H1 (cell line): Measurements from ENCODE around the gene ASB16. TPM values are rescaled to one million over a fixed set of nuclear protein-coding genes. Genes with fewer than 3 reads are reported as not detected.

Experiments
- CTCF ChIA-PET: fragments of 300-600 bp; sonication (Branson Sonifier 250); formaldehyde crosslinking; loops from one replicate; lab custom pipeline; 2021; ENCODE audit not compliant: partially characterized antibody; lab: Charles Lee
- POLR2A ChIA-PET: fragments of 300-600 bp; sonication (Branson Sonifier 250); formaldehyde crosslinking; loops from one replicate; lab custom pipeline; 2021; ENCODE audit warnings: inconsistent platforms; ENCODE audit not compliant: partially characterized antibody; lab: Charles Lee
- DNase-seq, 2 experiments: peaks; one replicate each; pipeline versions ENCODE4 v3.0.0 to v3.0.0-alpha.2; 2010 to 2022; ENCODE audit warnings: low spot score in 2 of 2, low read depth in 1 of 2, mixed read lengths in 1 of 2
- FAIRE-seq: peaks from 2 replicates; lab custom pipeline; 2011; peaks lifted over from hg19 to GRCh38; lab: Jason Lieb, UNC
- H2AFZ ChIP-seq: 2 replicates; pipeline ENCODE4 v1.8.1; 2012; ENCODE audit warnings: low read length, inconsistent platforms
- H2AK5ac ChIP-seq: 2 replicates; pipeline ENCODE4 v1.6.1; 2013; ENCODE audit warnings: low read depth, low read length
- H2BK120ac ChIP-seq: replicated peaks from 2 replicates; pipeline ENCODE3; 2013; ENCODE audit warnings: low read depth, low read length, inconsistent platforms
- H2BK12ac ChIP-seq: 2 replicates; pipeline ENCODE4 v1.6.1; 2013; ENCODE audit warnings: low read depth, low read length
- H2BK15ac ChIP-seq: 2 replicates; pipeline ENCODE4 v1.6.1; 2013; ENCODE audit warnings: low read length
- H2BK20ac ChIP-seq: 2 replicates; pipeline ENCODE4 v1.6.1; 2013; ENCODE audit warnings: low read length
- H2BK5ac ChIP-seq: 2 replicates; pipeline ENCODE4 v1.6.1; 2013; ENCODE audit warnings: low read depth, low read length
- H3K14ac ChIP-seq: 2 replicates; pipeline ENCODE4 v1.6.1; 2013; ENCODE audit warnings: inconsistent platforms; ENCODE audit not compliant: insufficient read length
- H3K18ac ChIP-seq: 2 replicates; pipeline ENCODE4 v1.6.1; 2013; ENCODE audit warnings: low read length; ENCODE audit errors: extremely low read depth
- H3K23ac ChIP-seq: 2 replicates; pipeline ENCODE4 v1.6.1; 2013; ENCODE audit warnings: inconsistent platforms; ENCODE audit not compliant: insufficient read length
- H3K23me2 ChIP-seq: 2 replicates; pipeline ENCODE4 v1.6.1; 2013; ENCODE audit warnings: low read depth, low read length
- H3K27ac ChIP-seq: 2 replicates; pipeline ENCODE4 v1.6.1; 2011; ENCODE audit warnings: low read depth, low read length, inconsistent platforms
- H3K27me3 ChIP-seq, 4 experiments: replicated peaks in 1 of 4; 1 replicate in 1 of 4; 2 replicates in 3 of 4; pipeline versions ENCODE4 v1.6.1 to v1.8.1; 2011 to 2013; ENCODE audit warnings: low read length in 3 of 4, mild to moderate bottlenecking in 3 of 4, inconsistent platforms in 2 of 4, mixed read lengths in 2 of 4, moderate library complexity in 1 of 4; ENCODE audit not compliant: control insufficient read depth in 3 of 4, insufficient read depth in 3 of 4; ENCODE audit errors: extremely low read depth in 1 of 4
- H3K36me3 ChIP-seq, 4 experiments: 2 replicates each; pipeline versions ENCODE4 v1.6.1 to v1.8.1; 2011 to 2013; ENCODE audit warnings: mild to moderate bottlenecking in 4 of 4, low read length in 3 of 4, moderate library complexity in 2 of 4, control low read depth in 1 of 4, inconsistent platforms in 1 of 4; ENCODE audit not compliant: insufficient read depth in 4 of 4, control insufficient read depth in 2 of 4
- H3K4ac ChIP-seq: replicated peaks from 2 replicates; pipeline ENCODE3; 2013; ENCODE audit warnings: low read length, low read depth, mixed read lengths, inconsistent platforms; ENCODE audit not compliant: insufficient read length
- H3K4me1 ChIP-seq, 4 experiments: replicated peaks in 1 of 4; 1 replicate in 1 of 4; 2 replicates in 3 of 4; pipeline versions ENCODE4 v1.6.1 to v1.8.1; 2011 to 2013; ENCODE audit warnings: low read length in 3 of 4, inconsistent platforms in 2 of 4, mixed read lengths in 1 of 4; ENCODE audit not compliant: insufficient read depth in 4 of 4, control insufficient read depth in 3 of 4
- H3K4me2 ChIP-seq, 2 experiments: 2 replicates each; pipeline versions ENCODE4 v1.6.1 to v1.8.1; 2011 to 2013; ENCODE audit warnings: low read depth in 2 of 2, low read length in 2 of 2, control low read depth in 1 of 2, inconsistent platforms in 1 of 2, mild to moderate bottlenecking in 1 of 2; ENCODE audit not compliant: insufficient read depth in 1 of 2
- H3K4me3 ChIP-seq, 4 experiments: fragments of 200-600, 300-600 bp in 1 of 4; sonication (generic), shearing (Covaris generic), sonication (Bioruptor Twin) in 1 of 4; 2 replicates each; pipeline versions ENCODE4 v1.5.1 to v1.8.1; 2011 to 2016; ENCODE audit warnings: low read length in 4 of 4, low read depth in 3 of 4, control low read depth in 2 of 4, inconsistent platforms in 2 of 4, mild to moderate bottlenecking in 2 of 4, mixed read lengths in 1 of 4, moderate library complexity in 1 of 4; ENCODE audit not compliant: insufficient read depth in 2 of 4; ENCODE audit errors: extremely low read depth in 1 of 4
- H3K56ac ChIP-seq: replicated peaks from 2 replicates; pipeline ENCODE3; 2013; ENCODE audit warnings: low read depth, mild to moderate bottlenecking, mixed read lengths, low read length, inconsistent platforms; ENCODE audit not compliant: insufficient read length
- H3K79me1 ChIP-seq: 2 replicates; pipeline ENCODE4 v1.6.1; 2013; ENCODE audit warnings: low read depth, low read length, control low read depth
- H3K79me2 ChIP-seq, 2 experiments: 2 replicates each; pipeline versions ENCODE4 v1.6.1 to v1.8.1; 2012 to 2013; ENCODE audit warnings: low read length in 2 of 2, mild to moderate bottlenecking in 2 of 2, inconsistent platforms in 1 of 2; ENCODE audit not compliant: insufficient read depth in 2 of 2, control insufficient read depth in 1 of 2
- H3K9ac ChIP-seq, 4 experiments: replicated peaks in 1 of 4; 1 replicate in 1 of 4; 2 replicates in 3 of 4; pipeline versions ENCODE4 v1.6.1 to v1.8.1; 2011 to 2013; ENCODE audit warnings: low read depth in 3 of 4, low read length in 3 of 4, control low read depth in 2 of 4, mild to moderate bottlenecking in 2 of 4, moderate library complexity in 2 of 4, inconsistent platforms in 1 of 4; ENCODE audit errors: extremely low read depth in 1 of 4
- H3K9me3 ChIP-seq, 2 experiments: 2 replicates each; pipeline versions ENCODE4 v1.6.1 to v1.8.1; 2012 to 2013; ENCODE audit warnings: mild to moderate bottlenecking in 2 of 2, moderate library complexity in 2 of 2, control low read depth in 1 of 2, inconsistent platforms in 1 of 2, low read depth in 1 of 2, low read length in 1 of 2, mixed read lengths in 1 of 2; ENCODE audit not compliant: insufficient read depth in 2 of 2
- H4K20me1 ChIP-seq, 2 experiments: replicated peaks in 1 of 2; 2 replicates each; pipeline versions ENCODE3 to v1.8.1; 2011 to 2013; ENCODE audit warnings: inconsistent platforms in 2 of 2, low read length in 2 of 2, mild to moderate bottlenecking in 1 of 2; ENCODE audit not compliant: insufficient read depth in 2 of 2, control insufficient read depth in 1 of 2
- H4K5ac ChIP-seq: 2 replicates; pipeline ENCODE4 v1.6.1; 2013; ENCODE audit warnings: low read length, low read depth, mixed read lengths, inconsistent platforms; ENCODE audit not compliant: insufficient read length
- H4K8ac ChIP-seq: 2 replicates; pipeline ENCODE4 v1.8.0; 2013; ENCODE audit warnings: mild to moderate bottlenecking, moderate library complexity, low read length, inconsistent platforms; ENCODE audit not compliant: insufficient read depth; ENCODE audit errors: extremely low read depth
- H4K91ac ChIP-seq: replicated peaks from 2 replicates; pipeline ENCODE3; 2013; ENCODE audit warnings: low read length, mixed read lengths, inconsistent platforms; ENCODE audit not compliant: insufficient read length
- RXRA ChIP-seq: IDR thresholded peaks from 2 replicates; pipeline ENCODE4 v1.6.1; 2011; ENCODE audit warnings: low read depth, mild to moderate bottlenecking, low read length, moderate library complexity; ENCODE audit not compliant: insufficient read depth
- SP1 ChIP-seq: IDR thresholded peaks from 2 replicates; pipeline ENCODE4 v1.6.1; 2011; ENCODE audit warnings: low read depth, low read length
- TCF12 ChIP-seq: IDR thresholded peaks from 2 replicates; pipeline ENCODE4 v1.6.1; 2011; ENCODE audit warnings: low read depth, mild to moderate bottlenecking, low read length
- ZNF274 ChIP-seq: IDR thresholded peaks from 2 replicates; pipeline ENCODE4 v1.7.0; 2012; ENCODE audit warnings: low read length, borderline replicate concordance; ENCODE audit errors: extremely low read depth
- WGBS, 2 experiments: shearing (Covaris generic) in 1 of 2; methylation state at CpG; one replicate each; pipeline versions ENCODE4 v1.1.6 to v1.1.7; 2013 to 2015; ENCODE audit warnings: low lambda C conversion rate in 2 of 2, mixed read lengths in 2 of 2, inconsistent platforms in 1 of 2, low coverage in 1 of 2, missing lambda C conversion rate in 1 of 2; ENCODE audit not compliant: insufficient replicate concordance in 2 of 2, insufficient coverage in 1 of 2, insufficient read length in 1 of 2; ENCODE audit errors: extremely low coverage in 1 of 2, missing lambda C conversion rate in 1 of 2; 5-methylcytosine and 5-hydroxymethylcytosine counted together
- polyA plus RNA-seq, 7 experiments: library from polyadenylated mRNA; depleted of rRNA in 3 of 7; stranded (reverse) in 5 of 7; unstranded in 2 of 7; fragments of >200 nt in 5 of 7; fragments of 200-250 nt in 2 of 7; gene quantifications; 1 replicate in 5 of 7; 2 replicates in 1 of 7; 4 replicates in 1 of 7; pipeline versions ENCODE4 v1.2.1 to v1.2.3, GENCODE V29; 2011 to 2013; ENCODE audit warnings: missing spikeins in 2 of 7, mixed read lengths in 2 of 7
- total RNA-seq: library from RNA; stranded (reverse); fragmentation: NEBNext Ultra II Directional; extraction: Animal tissue kit (Norgen Biotek cat#: 25700); gene quantifications from 2 replicates; pipeline ENCODE4 v1.2.1, GENCODE V29; 2021

Gene ASB16
- total and polyA plus RNA-seq, 2 of the 8 experiments (the other 6 are each of a cell fraction or from before 2014, with no cell fraction given) = 0.05 TPM; not detected in 1

DNA sequence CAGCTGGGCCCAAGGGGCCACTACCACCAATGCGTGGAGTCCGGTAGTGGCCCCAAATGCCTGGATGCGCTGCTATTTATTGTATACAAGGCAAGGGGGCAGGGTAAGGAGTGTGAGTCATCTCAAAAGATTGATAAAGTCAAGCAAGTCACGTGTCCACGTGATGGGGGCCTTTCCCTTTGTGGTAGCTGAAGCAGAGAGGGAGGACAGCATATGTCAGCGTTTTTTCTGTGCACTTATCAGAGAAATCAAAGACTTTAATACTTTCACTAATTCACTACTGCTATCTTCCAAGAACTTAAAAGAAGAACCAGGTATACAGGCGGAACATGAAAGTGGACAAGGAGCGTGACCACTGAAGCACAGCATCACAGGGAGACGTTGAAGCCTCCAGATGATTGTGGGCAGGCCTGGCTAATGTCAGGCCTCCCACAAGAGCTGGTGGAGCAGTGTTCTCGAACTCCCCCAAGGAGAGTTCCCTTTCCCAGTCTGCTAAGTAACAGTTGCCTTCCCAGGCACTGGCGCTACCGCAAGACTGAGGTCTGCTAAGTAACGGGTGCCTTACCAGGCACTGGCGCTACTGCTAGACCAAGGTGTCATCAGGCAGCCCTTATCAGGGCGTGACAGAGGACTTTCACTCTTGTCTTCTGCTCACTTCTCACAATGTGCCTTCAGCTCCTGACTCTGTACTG is 10.8 kb upstream of the ASB16 start:
- H4K8ac ChIP-seq = peak overlapping the region; percentile 35; the same call in 1 of the 2 replicates
- DNase-seq = no peak
- H3K4me3 ChIP-seq = no peak overlapping the region
- H3K79me1 ChIP-seq = no peaks in the 10 kb centered on the region; the same call in 1 of the 2 replicates
- FAIRE-seq = no peak
- H3K4me1 ChIP-seq = no peaks in the 10 kb centered on the region
- 97% methylated on average over 15 of the region's 15 CpGs; no CpG with 5 or more reads in 1 of the 2 experiments for WGBS, 2 experiments
- H3K14ac ChIP-seq = no peak overlapping the region
- H2BK15ac ChIP-seq = no peak overlapping the region
- no peak overlapping the region for H2AFZ ChIP-seq
- H3K56ac ChIP-seq = no peak overlapping the region
- CTCF ChIA-PET = interaction anchor here (3.6 to 4.0 kb wide), 3 partner anchors 8 to 12 kb away, joined by 13 to 22 read pairs (median 15); partner anchors contain the start of gene ASB16
- peaks cover 0 to 11% of the 10 kb centered on the region in 2 experiments for H4K20me1 ChIP-seq
- H4K5ac ChIP-seq = no peak overlapping the region
- no peak overlapping the region for H4K91ac ChIP-seq
- H3K36me3 ChIP-seq = peaks cover 14 to 45% (median 24%) of the 10 kb centered on the region in 4 experiments; a peak in 7 of 8 replicates
- no peak for TF ChIP-seq RXRA
- no peak for TF ChIP-seq SP1
- TF ChIP-seq ZNF274 = no peak
- no peak for TF ChIP-seq TCF12
- H3K4ac ChIP-seq = no peak overlapping the region
- H3K9me3 ChIP-seq = no peaks in the 10 kb centered on the region
- no peak overlapping the region for H2BK20ac ChIP-seq
- H3K27me3 ChIP-seq = no peaks in the 10 kb centered on the region
- no peak overlapping the region for H2AK5ac ChIP-seq
- H3K4me2 ChIP-seq = no peak overlapping the region
- no peak overlapping the region for H3K9ac ChIP-seq
- H3K23ac ChIP-seq = no peak overlapping the region
- H2BK12ac ChIP-seq = no peak overlapping the region
- H3K79me2 ChIP-seq = no peaks in the 10 kb centered on the region
- H2BK5ac ChIP-seq = no peak overlapping the region
- no peaks in the 10 kb centered on the region for H3K23me2 ChIP-seq
- H3K27ac ChIP-seq = no peak overlapping the region
- H2BK120ac ChIP-seq = no peak overlapping the region
- POLR2A ChIA-PET = interaction anchor here (1.2 to 2.9 kb wide), 4 partner anchors 8 to 22 kb away, joined by 3 to 11 read pairs (median 4); partner anchors contain the start of gene ASB16
- H3K18ac ChIP-seq = no peak overlapping the region
